ENCODE results near the gene TBC1D22A. TPM values are rescaled to one million over a fixed set of nuclear protein-coding genes. Genes with fewer than 3 reads are reported as not detected.

The TBC1D22A gene
- total and polyA plus RNA-seq, 9 of the 15 experiments (the other 6 are each of a cell fraction or from before 2014, with no cell fraction given): 0.20 to 11.5 (median 5.2) TPM

DNA sequence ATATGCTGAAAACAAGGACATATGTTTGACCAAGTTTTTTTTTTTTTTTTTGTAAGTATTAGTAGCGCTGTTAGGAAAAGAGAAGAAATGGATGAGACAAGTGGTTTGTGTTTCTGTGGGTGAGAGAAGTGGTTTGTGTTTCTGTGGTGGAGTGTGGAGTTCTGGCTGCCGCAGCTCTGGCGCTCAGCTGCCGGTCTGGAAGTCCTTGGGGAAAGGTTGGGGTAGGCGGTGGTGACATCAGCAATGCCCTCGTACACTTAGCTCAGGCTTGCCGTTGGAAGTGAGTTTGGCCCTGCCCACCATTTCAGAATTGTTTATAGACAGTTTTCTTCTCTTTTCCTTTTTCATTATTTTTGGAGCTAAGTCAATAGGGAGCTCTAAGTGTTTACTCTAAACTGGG is 116.6 kb downstream of the TBC1D22A start:
- Histone ChIP-seq H3K36me3 (ENCODE audit: control insufficient read depth, insufficient read depth, low read length) (no peaks in the 10 kb centered on the region), H3K9me3 (replicated peaks; ENCODE audit: control insufficient read depth, insufficient read depth, low read depth, low read length) (no peaks in the 10 kb centered on the region), H3K4me2 (ENCODE audit: insufficient read depth, low read length) (no peak overlapping the region), H4K20me1 (replicated peaks; ENCODE audit: control insufficient read depth, insufficient read depth, low read length) (no peaks in the 10 kb centered on the region), H3K4me1 (replicated peaks in 1 of 2; ENCODE audit: control insufficient read depth in 2 of 2, insufficient read depth in 2 of 2, low read length in 2 of 2) (peaks cover 0 to 6% of the 10 kb centered on the region in 2 experiments; a peak in 4 of 5 replicates), H3K79me2 (ENCODE audit: control insufficient read depth, insufficient read depth, low read length) (no peaks in the 10 kb centered on the region), H3K4me3 (no peak overlapping the region), H2AFZ (ENCODE audit: low read depth, low read length) (no peak overlapping the region), H3K27me3 (ENCODE audit: control insufficient read depth in 2 of 2, insufficient read depth in 2 of 2, low read length in 2 of 2) (no peaks in the 10 kb centered on the region), H3K9ac (ENCODE audit: insufficient read depth in 1 of 2, low read depth in 2 of 2, low read length in 2 of 2) (no peak overlapping the region), H3K9me1 (ENCODE audit: control insufficient read depth, insufficient read depth, low read length) (no peaks in the 10 kb centered on the region), H3K27ac (ENCODE audit: extremely low read depth, low read depth, low read length) (no peak overlapping the region)
- ATAC-seq (no peak), DNase-seq (ENCODE audit: extremely low read depth in 1 of 4, low spot score in 3 of 4) (no peak), FAIRE-seq (no peak)
- ChIA-PET CTCF (ENCODE audit: low intra/inter-chr PET ratio) (no interaction called here), POLR2A (no interaction called here)
- intact Hi-C loops (cut with micrococcal nuclease) (no loop called here), in situ Hi-C loops (cut with MboI) (no loop called here)
- TF ChIP-seq HLTF (IDR thresholded peaks at IDR 0.05): no peak
- TF ChIP-seq MYC (IDR thresholded peaks at IDR 0.05; ENCODE audit: low read depth, low read length): no peak
- TF ChIP-seq MYC (CRISPR knock-in tag; IDR thresholded peaks at IDR 0.05; ENCODE audit: borderline replicate concordance, low read depth): no peak
- TF ChIP-seq ZNF217 (CRISPR knock-in tag; IDR thresholded peaks at IDR 0.05): no peak
- TF ChIP-seq CREM (IDR thresholded peaks at IDR 0.05; ENCODE audit: low read depth): no peak
- TF ChIP-seq, protein P1, sequence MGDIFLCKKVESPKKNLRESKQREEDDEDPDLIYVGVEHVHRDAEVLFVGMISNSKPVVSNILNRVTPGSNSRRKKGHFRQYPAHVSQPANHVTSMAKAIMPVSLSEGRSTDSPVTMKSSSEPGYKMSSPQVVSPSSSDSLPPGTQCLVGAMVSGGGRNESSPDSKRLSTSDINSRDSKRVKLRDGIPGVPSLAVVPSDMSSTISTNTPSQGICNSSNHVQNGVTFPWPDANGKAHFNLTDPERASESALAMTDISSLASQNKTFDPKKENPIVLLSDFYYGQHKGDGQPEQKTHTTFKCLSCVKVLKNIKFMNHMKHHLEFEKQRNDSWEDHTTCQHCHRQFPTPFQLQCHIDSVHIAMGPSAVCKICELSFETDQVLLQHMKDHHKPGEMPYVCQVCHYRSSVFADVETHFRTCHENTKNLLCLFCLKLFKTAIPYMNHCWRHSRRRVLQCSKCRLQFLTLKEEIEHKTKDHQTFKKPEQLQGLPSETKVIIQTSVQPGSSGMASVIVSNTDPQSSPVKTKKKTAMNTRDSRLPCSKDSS (IDR thresholded peaks at IDR 0.05; ENCODE audit: low read depth, partially characterized antibody): no peak
- TF ChIP-seq SRSF7 (optimal IDR thresholded peaks at IDR 0.05; ENCODE audit: low read depth, low read length): no peak
- TF ChIP-seq HDAC8 (tag; IDR thresholded peaks at IDR 0.05): no peak
- TF ChIP-seq MEF2A (IDR thresholded peaks at IDR 0.05; ENCODE audit: control insufficient read depth, low read depth, low read length): no peak
- no peak for TF ChIP-seq ZNF780A (CRISPR knock-in tag; IDR thresholded peaks at IDR 0.05)
- TF ChIP-seq, protein P2, sequence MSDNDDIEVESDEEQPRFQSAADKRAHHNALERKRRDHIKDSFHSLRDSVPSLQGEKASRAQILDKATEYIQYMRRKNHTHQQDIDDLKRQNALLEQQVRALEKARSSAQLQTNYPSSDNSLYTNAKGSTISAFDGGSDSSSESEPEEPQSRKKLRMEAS (CRISPR knock-in tag; IDR thresholded peaks at IDR 0.05): no peak
- TF ChIP-seq KAT7 (CRISPR knock-in tag; IDR thresholded peaks at IDR 0.05; ENCODE audit: borderline replicate concordance): no peak
- no peak for TF ChIP-seq EHMT2 (IDR thresholded peaks at IDR 0.05)
- TF ChIP-seq XRCC3 (IDR thresholded peaks at IDR 0.05): no peak
- TF ChIP-seq SAFB (IDR thresholded peaks at IDR 0.05; ENCODE audit: borderline replicate concordance, low read depth, low read length): no peak
- TF ChIP-seq CBFA2T3 (IDR thresholded peaks at IDR 0.05): no peak
- no peak for TF ChIP-seq MYNN (IDR thresholded peaks at IDR 0.05)
- TF ChIP-seq MYNN (CRISPR knock-in tag; IDR thresholded peaks at IDR 0.05): no peak
- TF ChIP-seq, protein P3, sequence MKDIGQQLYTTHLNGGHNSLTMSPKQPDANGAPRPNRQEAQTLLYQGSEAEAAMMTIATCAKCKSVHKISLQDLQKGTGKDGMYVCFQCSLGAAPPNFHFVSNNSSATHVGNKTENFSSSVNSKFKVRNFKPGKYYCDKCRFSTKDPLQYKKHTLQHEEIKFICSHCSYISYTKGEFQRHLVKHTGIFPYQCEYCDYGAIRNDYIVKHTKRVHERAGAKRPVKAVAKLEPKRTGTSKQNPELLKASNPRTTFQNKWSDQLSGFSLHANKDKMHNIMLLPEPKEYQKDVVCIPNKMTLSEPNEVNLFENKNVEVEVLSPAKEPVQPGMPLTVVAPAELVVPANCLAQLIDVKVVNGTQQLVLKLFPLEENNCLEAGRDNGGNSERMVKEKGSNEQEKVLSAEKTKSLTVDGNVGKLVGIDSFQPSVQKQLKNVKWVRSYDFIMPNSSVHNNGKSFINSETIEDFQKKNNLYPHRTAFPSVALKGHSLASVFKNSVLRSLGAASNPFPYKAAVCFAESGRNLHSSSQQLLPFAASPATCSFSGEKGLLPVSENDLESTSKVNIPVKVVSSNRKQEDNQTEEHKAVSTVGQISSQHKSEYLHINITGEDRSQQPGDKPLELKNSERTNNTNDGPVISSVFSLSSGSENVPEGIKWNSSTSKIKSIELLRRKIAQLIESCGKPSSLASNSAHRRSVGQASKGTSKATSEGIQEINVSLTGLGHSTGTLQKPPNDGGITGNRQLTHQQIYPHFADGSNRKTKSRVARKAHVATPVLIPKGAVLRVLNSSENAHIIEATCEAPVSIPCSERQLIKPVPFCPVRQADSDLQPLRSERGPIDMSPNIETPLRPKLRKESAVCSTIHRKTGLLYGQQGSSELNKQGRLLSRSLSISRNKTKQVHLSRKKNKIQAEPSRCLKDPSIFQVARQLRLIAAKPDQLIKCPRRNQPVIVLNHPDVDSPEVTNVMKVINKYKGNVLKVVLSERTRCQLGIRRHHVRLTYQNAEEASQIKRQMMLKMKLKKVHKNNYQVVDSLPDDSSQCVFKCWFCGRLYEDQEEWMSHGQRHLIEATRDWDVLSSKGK (CRISPR knock-in tag; IDR thresholded peaks at IDR 0.05): no peak
- no TSS peak for BruUV-seq (replicated peaks)
- 89% methylated on average over 5 of the region's 7 CpGs for WGBS (ENCODE audit: insufficient coverage, low coverage, missing lambda C conversion rate)

Measured in K562 (cell line).